HUES6 (cell line): ENCODE results near the gene MAPKAP1.
"Not testable (repeated sequence)": the region's sequence is repeated elsewhere in the genome, so short reads cannot be mapped to it uniquely, and the experiment has no call there.

Experiments used
- H3K27ac ChIP-seq: 2 replicates; pipeline ENCODE4 v1.7.0; 2013; ENCODE audit warnings: low read depth, mild to moderate bottlenecking, low read length, inconsistent platforms
- H3K27me3 ChIP-seq: 2 replicates; pipeline ENCODE4 v1.6.1; 2013; ENCODE audit warnings: low read length; ENCODE audit not compliant: control insufficient read depth, insufficient read depth
- H3K36me3 ChIP-seq: 2 replicates; pipeline ENCODE4 v1.6.1; 2013; ENCODE audit warnings: low read length; ENCODE audit not compliant: control insufficient read depth, insufficient read depth
- H3K4me1 ChIP-seq: 2 replicates; pipeline ENCODE4 v1.6.1; 2013; ENCODE audit warnings: low read length; ENCODE audit not compliant: control insufficient read depth, insufficient read depth
- H3K4me3 ChIP-seq: 2 replicates; pipeline ENCODE4 v1.5.1; 2013; ENCODE audit warnings: low read depth, low read length
- H3K9ac ChIP-seq: one replicate; pipeline ENCODE4 v1.6.1; 2013; ENCODE audit warnings: mild to moderate bottlenecking, low read length
- H3K9me3 ChIP-seq: 2 replicates; pipeline ENCODE4 v1.6.1; 2013; ENCODE audit warnings: low read depth, low read length; ENCODE audit not compliant: control insufficient read depth, insufficient read depth

The MAPKAP1 gene

DNA sequence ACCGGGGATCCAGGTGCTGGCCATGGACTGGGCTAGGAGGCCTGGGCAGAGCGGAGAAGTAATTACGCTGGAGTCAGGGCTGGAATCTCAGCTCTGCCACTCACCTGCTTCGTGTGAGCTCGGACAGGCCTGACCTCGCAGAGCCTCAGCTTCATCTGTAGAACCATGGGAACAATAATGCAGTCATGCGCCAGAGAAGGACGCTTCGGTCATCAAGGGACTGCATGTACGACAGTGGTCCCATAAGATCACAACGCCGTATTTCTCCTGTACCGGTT, 300.3 kb downstream of the MAPKAP1 start:
- peaks cover 4% of the 10 kb centered on the region; the same call in 1 of the 2 replicates for H3K4me1 ChIP-seq
- peaks cover 18% of the 10 kb centered on the region for H3K27me3 ChIP-seq
- no peak overlapping the region for H3K27ac ChIP-seq
- H3K36me3 ChIP-seq = no peaks in the 10 kb centered on the region
- no peak overlapping the region for H3K4me3 ChIP-seq
- no peak overlapping the region for H3K9ac ChIP-seq
- H3K9me3 ChIP-seq = no peaks in the 10 kb centered on the region

DNA sequence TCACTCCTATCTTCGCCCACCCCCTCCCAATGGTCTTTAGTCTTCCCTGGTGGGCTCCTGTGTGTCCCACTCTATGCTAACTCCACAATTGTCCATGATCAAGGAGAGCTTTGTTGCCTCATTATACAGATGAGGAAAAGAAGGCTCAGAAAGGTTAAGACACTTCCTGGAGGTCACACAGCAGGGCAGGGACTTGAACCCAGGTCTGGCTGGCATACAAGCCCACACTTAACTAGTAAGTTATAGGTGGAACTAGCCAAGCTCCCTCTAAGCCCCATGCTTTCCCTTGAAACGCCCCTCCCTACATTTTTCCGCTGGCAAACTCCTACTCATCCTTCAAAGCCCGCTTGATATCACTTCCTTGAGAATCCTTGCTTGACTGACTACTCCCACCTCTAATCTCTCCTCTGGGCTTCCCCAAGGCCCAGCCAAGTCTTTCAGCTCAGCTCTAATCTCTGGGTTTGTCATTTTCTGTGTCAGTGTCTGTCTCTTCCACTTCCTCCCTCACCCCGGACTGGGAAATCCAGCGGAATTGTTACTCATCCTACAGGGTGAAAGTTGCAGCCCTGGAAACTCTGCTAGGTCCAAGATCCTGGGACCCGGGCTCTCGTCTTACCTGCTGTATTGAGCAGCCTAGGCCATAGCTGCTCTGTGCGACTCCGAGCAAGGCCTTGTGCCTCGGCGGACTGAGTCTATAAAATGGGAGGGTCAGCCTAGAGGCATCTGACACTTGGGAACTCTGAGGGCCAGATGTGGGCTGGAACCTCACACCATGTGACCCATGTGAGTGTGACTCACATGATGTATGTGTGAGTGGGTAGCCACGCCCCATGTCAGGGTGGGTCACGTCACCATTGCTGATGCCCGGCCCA, 300.8 kb downstream of the MAPKAP1 start:
- Histone ChIP-seq H3K9ac (no peak overlapping the region), H3K4me3 (no peak overlapping the region), H3K9me3 (no peaks in the 10 kb centered on the region), H3K4me1 (peaks cover 4% of the 10 kb centered on the region; the same call in 1 of the 2 replicates), H3K27me3 (peaks cover 18% of the 10 kb centered on the region), H3K27ac (no peak overlapping the region), H3K36me3 (no peaks in the 10 kb centered on the region)

DNA sequence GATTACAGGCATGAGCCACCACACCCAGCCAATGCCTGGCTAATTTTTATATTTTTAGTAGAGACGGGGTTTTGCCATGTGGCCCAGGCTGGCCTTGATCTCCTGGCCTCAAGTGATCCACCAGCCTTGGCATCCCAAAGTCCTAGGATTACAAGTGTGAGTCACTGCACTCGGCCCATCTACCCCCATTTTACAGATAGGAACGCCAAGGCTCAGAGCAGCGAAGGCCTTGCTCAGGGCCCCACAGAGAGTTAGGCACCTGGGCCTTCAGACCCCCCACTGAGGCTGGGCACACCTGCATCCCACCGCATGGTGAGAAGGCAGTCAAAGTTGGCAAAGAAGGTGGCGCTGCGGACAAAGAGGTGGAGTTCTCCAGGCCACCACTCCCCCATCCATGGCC, 302.3 kb downstream of the MAPKAP1 start:
- H3K9ac ChIP-seq = no peak overlapping the region
- no peaks in the 10 kb centered on the region for H3K36me3 ChIP-seq
- H3K27ac ChIP-seq = no peak overlapping the region
- H3K4me3 ChIP-seq = no peak overlapping the region
- peaks cover 18% of the 10 kb centered on the region for H3K27me3 ChIP-seq
- H3K9me3 ChIP-seq = no peaks in the 10 kb centered on the region
- peaks cover 4% of the 10 kb centered on the region; the same call in 1 of the 2 replicates for H3K4me1 ChIP-seq

DNA sequence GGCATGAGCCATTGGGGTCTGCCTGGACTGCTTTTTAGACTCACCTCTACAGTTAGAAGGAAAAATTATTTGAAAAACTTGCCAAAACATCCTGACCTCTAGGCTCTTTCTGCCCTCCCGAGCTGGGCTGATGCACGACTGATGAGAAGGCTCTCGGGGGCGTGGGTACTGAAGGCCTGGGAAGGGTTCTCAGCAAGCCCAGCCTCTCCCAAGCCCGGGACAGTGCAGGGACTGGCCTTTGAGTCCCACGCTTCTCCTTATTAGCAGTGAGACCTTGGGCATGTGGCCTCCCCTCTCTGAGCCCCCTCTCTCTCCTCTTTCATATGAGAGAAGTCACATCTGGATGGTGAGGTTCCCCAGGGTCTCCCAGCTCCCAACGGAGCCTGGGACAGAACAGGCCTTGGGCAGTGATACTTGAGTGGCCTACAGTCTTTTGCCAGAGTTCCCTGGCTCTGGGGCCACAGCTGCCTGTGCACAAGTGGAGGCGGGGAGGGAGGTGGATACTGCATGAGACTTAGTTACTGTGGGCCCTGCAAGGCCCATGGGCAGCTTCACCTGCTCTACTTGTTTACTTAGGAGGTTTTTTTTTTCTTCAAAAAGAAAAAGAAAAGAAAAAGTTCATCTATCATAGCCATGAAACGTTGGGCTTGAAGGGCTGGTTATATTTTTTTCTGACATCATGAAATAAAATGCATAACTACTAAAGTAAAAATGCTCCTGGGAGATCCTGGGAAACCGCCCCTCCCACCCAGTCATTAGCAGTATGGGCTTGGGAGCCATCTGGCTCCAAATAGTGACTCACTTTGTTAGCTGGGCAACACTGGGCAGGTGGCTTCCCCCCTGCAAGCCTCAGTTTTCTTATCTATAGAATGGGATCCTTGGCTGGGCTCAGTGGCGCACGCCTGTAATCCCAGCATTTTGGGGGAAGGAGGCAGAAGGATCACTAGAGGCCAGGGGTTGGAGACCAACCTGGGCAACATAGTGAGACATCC, 306.0 kb downstream of the MAPKAP1 start:
- H3K36me3 ChIP-seq = no peaks in the 10 kb centered on the region
- no peak overlapping the region for H3K9ac ChIP-seq
- no peaks in the 10 kb centered on the region for H3K4me1 ChIP-seq
- no peak overlapping the region for H3K27ac ChIP-seq
- no peaks in the 10 kb centered on the region for H3K27me3 ChIP-seq
- no peaks in the 10 kb centered on the region for H3K9me3 ChIP-seq
- no peak overlapping the region for H3K4me3 ChIP-seq

DNA sequence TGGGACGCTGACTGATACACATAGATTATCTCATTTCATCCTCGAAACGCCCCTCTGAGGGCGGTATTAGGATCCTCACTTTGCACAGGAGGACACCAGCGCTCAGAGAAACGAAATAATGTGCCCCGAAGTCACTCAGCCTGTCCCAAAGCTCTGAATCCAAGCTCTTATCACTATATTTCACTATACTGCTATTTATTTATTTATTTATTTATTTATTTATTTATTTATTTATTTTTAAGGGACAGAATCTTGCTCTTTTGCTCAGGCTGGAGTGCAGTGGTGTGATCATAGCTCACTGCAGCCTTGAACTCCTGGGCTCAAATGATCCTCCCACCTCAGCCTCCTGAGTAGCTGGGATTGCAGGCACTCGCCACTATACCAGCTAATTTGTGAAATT, 306.8 kb downstream of the MAPKAP1 start:
- not testable (repeated sequence) for H3K9ac ChIP-seq, H3K27me3 ChIP-seq, H3K36me3 ChIP-seq, H3K27ac ChIP-seq, H3K9me3 ChIP-seq, H3K4me1 ChIP-seq, H3K4me3 ChIP-seq

DNA sequence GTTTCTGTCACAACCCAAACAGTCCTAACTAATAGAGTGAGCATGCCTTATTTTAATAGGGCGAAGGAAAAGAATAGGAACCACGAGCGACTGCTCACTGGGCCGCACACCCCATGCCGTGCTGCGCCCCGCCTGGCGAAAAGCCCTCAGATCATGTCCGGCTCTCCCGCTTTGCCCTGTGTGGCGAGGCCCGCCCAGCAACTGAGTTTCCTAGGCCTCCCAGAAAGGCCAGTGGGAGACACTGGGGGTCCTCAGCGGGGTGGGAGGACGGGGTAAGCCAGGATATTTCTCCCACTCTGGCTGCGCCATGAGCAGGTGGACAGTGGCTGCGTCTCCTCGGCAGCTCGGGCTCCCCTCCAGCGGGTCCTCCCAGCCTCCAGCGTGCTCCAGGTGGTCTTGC, 307.3 kb downstream of the MAPKAP1 start:
- Histone ChIP-seq H3K27ac (no peak overlapping the region), H3K9ac (no peak overlapping the region), H3K4me1 (no peaks in the 10 kb centered on the region)

DNA sequence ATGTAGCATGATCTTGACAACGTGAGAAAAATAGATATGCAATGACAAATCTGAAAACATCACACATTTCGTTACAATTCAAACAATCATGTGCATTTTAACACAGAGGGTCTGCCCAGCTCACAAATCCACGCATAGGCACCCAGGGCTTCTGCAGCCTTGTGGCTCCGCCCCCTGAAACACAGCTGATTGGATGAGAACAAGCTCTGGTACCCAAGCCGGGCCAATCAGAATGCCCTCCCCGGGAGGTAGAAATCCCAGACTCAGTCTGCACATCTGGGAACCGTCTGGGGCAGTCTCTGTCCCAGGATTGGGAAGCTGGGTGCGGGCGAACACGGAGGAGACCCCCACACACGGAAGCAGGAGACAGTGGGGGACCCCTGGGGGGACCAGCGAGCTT, 307.8 kb downstream of the MAPKAP1 start:
- H3K27me3 ChIP-seq = no peaks in the 10 kb centered on the region; the same call in 1 of the 2 replicates
- H3K36me3 ChIP-seq = no peaks in the 10 kb centered on the region
- H3K4me1 ChIP-seq = no peaks in the 10 kb centered on the region
- no peak overlapping the region for H3K4me3 ChIP-seq
- no peak overlapping the region for H3K9ac ChIP-seq
- H3K9me3 ChIP-seq = no peaks in the 10 kb centered on the region
- H3K27ac ChIP-seq = no peak overlapping the region

More for the DNA sequence above, 307.3 kb downstream of the MAPKAP1 start:
- Histone ChIP-seq H3K27me3 (no peaks in the 10 kb centered on the region), H3K36me3 (no peaks in the 10 kb centered on the region), H3K4me3 (no peak overlapping the region), H3K9me3 (no peaks in the 10 kb centered on the region)

DNA sequence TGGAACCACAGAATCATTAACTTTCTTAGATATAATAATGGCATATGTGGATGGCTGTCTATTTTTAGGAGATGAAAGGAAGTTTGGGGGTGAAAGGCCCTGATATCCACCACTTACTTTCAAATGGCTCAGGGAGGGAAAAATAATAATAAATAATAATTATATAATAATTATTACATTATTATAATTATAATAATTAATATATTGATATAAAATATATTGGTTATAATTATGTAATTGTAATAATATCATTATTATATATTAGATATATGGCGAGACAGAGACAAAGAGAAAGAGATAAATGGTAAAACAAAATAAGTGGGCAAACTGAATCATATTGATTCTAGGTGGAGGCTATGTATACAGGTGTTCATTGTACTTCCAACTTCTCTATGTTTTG, 308.8 kb downstream of the MAPKAP1 start:
- Histone ChIP-seq H3K4me3 (no peak overlapping the region), H3K36me3 (no peaks in the 10 kb centered on the region), H3K27ac (no peak overlapping the region), H3K9me3 (no peaks in the 10 kb centered on the region), H3K9ac (no peak overlapping the region), H3K4me1 (no peaks in the 10 kb centered on the region), H3K27me3 (no peaks in the 10 kb centered on the region; the same call in 1 of the 2 replicates)

DNA sequence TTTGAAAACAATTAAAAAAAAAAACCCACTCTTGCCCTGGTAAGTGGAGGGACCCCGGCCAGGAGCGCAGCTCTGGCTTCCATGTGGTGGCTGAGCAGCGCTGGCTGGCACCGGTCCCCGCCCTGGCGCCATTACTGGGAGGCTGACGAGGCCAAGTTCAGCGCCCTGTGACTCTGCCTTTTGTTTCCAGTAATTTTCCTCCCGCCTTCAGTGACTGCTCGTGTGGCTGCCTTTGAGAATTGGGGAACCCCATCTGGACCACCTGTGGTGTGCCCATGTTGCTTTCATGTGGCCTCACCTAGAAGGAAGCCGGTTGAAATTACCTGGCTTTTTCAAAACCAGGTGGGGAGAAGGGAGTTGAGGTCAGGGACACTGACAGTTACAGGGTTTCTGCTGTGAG, 309.3 kb downstream of the MAPKAP1 start:
- Histone ChIP-seq H3K27ac (no peak overlapping the region), H3K27me3 (no peaks in the 10 kb centered on the region; the same call in 1 of the 2 replicates), H3K4me1 (no peaks in the 10 kb centered on the region), H3K9me3 (no peaks in the 10 kb centered on the region), H3K36me3 (no peaks in the 10 kb centered on the region), H3K9ac (no peak overlapping the region), H3K4me3 (no peak overlapping the region)

DNA sequence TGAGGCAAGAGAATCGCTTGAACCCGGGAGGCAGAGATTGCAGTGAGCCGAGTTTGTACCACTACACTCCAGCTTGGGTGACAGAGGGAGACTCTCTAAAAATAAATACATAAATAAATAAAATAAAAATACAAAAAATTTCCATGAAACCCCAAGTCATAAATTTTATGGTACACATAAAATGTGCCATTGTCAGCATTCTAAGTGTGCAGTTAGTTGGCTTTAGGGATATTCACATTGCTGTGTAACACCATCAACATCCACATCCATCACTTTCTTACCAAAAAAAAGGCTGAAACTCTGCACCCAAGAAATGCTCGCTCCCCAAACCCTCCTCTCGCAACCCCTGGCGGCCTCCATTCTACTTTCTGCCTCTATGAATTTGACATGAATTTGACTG, 310.2 kb downstream of the MAPKAP1 start:
- Histone ChIP-seq H3K36me3 (no peaks in the 10 kb centered on the region), H3K27ac (no peak overlapping the region), H3K9ac (no peak overlapping the region), H3K27me3 (no peaks in the 10 kb centered on the region; the same call in 1 of the 2 replicates), H3K9me3 (no peaks in the 10 kb centered on the region), H3K4me1 (no peaks in the 10 kb centered on the region), H3K4me3 (no peak overlapping the region)

DNA sequence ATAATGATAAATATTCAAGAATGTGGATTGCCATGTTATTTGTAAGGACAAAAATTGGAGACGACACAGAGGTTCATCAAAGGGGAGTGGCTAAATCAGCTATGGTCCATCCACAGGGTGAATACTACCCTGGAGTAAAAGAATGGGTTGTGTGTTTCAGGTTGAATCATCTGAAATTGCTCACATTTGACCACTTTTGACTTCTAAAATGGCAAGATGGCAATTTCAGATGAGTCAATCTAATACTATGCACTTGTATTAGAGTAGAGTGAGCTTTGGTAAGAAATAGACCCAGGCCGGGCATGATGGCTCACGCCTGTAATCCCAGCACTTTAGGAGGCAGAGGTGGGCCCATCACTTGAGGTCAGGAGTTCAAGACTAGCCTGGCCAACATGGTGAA, 313.6 kb downstream of the MAPKAP1 start:
- H3K36me3 ChIP-seq = no peaks in the 10 kb centered on the region
- H3K9me3 ChIP-seq = no peaks in the 10 kb centered on the region
- no peak overlapping the region for H3K9ac ChIP-seq
- peaks cover 30% of the 10 kb centered on the region for H3K27me3 ChIP-seq
- no peak overlapping the region for H3K4me3 ChIP-seq
- H3K4me1 ChIP-seq = no peaks in the 10 kb centered on the region
- H3K27ac ChIP-seq = no peak overlapping the region
